ENCODE data around the gene LILRB4.

GRCh38 chr19:54662730-54663129, at the start of gene LILRB4:
- no peak for TF ChIP-seq ATF3 (IDR thresholded peaks at IDR 0.05)
- no peak for TF ChIP-seq CTCF (IDR thresholded peaks at IDR 0.05; ENCODE audit: low read depth, low read length, missing input control)
- peak in 1 of 2 donors; percentile 17 for TF ChIP-seq RXRA (IDR thresholded peaks at IDR 0.05)
